K562 (cell line): ENCODE data around the gene C15orf62. TPM values are rescaled to one million over a fixed set of nuclear protein-coding genes. Genes with fewer than 3 reads are reported as not detected.
A peak's percentile ranks its signal among the peaks of the same experiment; 100 is the strongest.

Experiments
- CREM ChIP-seq: IDR thresholded peaks from 2 replicates; pipeline ENCODE4 v1.6.1; 2014; ENCODE audit warnings: antibody characterized with exemption, low read depth
- E2F1 ChIP-seq: sonication (generic); formaldehyde crosslinking; IDR thresholded peaks from 2 replicates; pipeline ENCODE4 v1.8.1; 2023; ENCODE audit warnings: mild to moderate bottlenecking, missing genetic modification reagents, moderate library complexity
- FOSL1 ChIP-seq: fragments of 200-800 bp; sonication (Bioruptor generic); conservative IDR thresholded peaks from 2 replicates; pipeline ENCODE4 v1.6.1; 2016; ENCODE audit warnings: missing genetic modification characterization, missing compliant biosample characterization
- FOXO4 ChIP-seq: fragments of 450-650 bp; formaldehyde crosslinking; IDR thresholded peaks from 2 replicates; pipeline ENCODE4 v1.4.0; 2020; ENCODE audit warnings: mild to moderate bottlenecking, moderate library complexity
- HSF4 ChIP-seq: fragments of 250-450 bp; sonication (Bioruptor Pico); IDR thresholded peaks from 2 replicates; pipeline ENCODE4 v2.1.2; 2022; ENCODE audit warnings: mild to moderate bottlenecking, moderate library complexity, borderline replicate concordance
- ILF3 ChIP-seq: fragments of 450-650 bp; IDR thresholded peaks from 2 replicates; pipeline ENCODE4 v1.6.1; 2018; ENCODE audit warnings: antibody characterized with exemption, mild to moderate bottlenecking, moderate library complexity, borderline replicate concordance
- MCM3 ChIP-seq: fragments of 450-650 bp; IDR thresholded peaks from 2 replicates; pipeline ENCODE4 v1.6.1; 2016
- MITF ChIP-seq: IDR thresholded peaks from 2 replicates; pipeline ENCODE4 v1.6.1; 2014; ENCODE audit warnings: antibody characterized with exemption
- MTA2 ChIP-seq: fragments of 450-650 bp; IDR thresholded peaks from 2 replicates; pipeline ENCODE4 v1.6.1; 2016; ENCODE audit warnings: low read depth
- NFE2 ChIP-seq: IDR thresholded peaks from 2 replicates; pipeline ENCODE4 v1.6.1; 2014; ENCODE audit warnings: antibody characterized with exemption, low read depth
- NUFIP1 ChIP-seq: fragments of 450-650 bp; IDR thresholded peaks from 2 replicates; pipeline ENCODE4 v1.6.1; 2018; ENCODE audit not compliant: partially characterized antibody
- RNF2 ChIP-seq: sonication (generic); IDR thresholded peaks from 2 replicates; pipeline ENCODE4 v1.6.1; 2016
- SAFB2 ChIP-seq: fragments of 200-400 bp; formaldehyde crosslinking; IDR thresholded peaks from 2 replicates; pipeline ENCODE4 v1.6.1; 2018; ENCODE audit warnings: borderline replicate concordance, low read length, low read depth, moderate library complexity; ENCODE audit not compliant: severe bottlenecking
- THRA ChIP-seq: fragments of 450-650 bp; IDR thresholded peaks from 2 replicates; pipeline ENCODE4 v1.6.1; 2017; ENCODE audit warnings: mild to moderate bottlenecking, moderate library complexity
- TSHZ1 ChIP-seq: fragments of 250-450 bp; sonication (Bioruptor Pico); IDR thresholded peaks from 2 replicates; pipeline ENCODE4 v1.4.0; 2020; ENCODE audit warnings: mild to moderate bottlenecking, moderate library complexity
- ZC3H11A ChIP-seq: IDR thresholded peaks from 2 replicates; pipeline ENCODE4 v1.6.1; 2012; ENCODE audit warnings: low read depth, low read length, improper control_type of control experiment
- ZNF134 ChIP-seq: fragments of 250-450 bp; sonication (Bioruptor Pico); conservative IDR thresholded peaks from 2 replicates; pipeline ENCODE4 v1.4.0; 2020
- ZNF175 ChIP-seq: fragments of 200-800 bp; sonication (Bioruptor generic); IDR thresholded peaks from 2 replicates; pipeline ENCODE4 v1.6.1; 2016; ENCODE audit warnings: low read depth, mild to moderate bottlenecking, missing genetic modification characterization, missing compliant biosample characterization
- ZNF280A ChIP-seq: fragments of 450-650 bp; IDR thresholded peaks from 2 replicates; pipeline ENCODE4 v1.6.1; 2018; ENCODE audit warnings: mild to moderate bottlenecking, low read depth; ENCODE audit not compliant: partially characterized antibody
- ZNF324 ChIP-seq: fragments of 250-450 bp; sonication (Bioruptor Pico); IDR thresholded peaks from 2 replicates; pipeline ENCODE4 v1.4.0; 2020; ENCODE audit warnings: mild to moderate bottlenecking
- polyA plus RNA-seq, 8 experiments: library from polyadenylated mRNA; depleted of rRNA in 4 of 8; stranded (reverse) in 5 of 8; unstranded in 3 of 8; fragments of >200 nt; fragmentation: Nextera tagmentation in 2 of 8; fragmentation: Illumina TruSeq in 1 of 8; extraction: Ambion mirVana in 2 of 8; extraction: Trizol in 1 of 8; gene quantifications; 2 replicates each; pipeline versions ENCODE4 v1.2.1 to v1.2.3, GENCODE V29; 2011 to 2014; ENCODE audit warnings: inconsistent platforms in 1 of 8, missing spikeins in 1 of 8
- total RNA-seq, 7 experiments: library from RNA; depleted of rRNA in 6 of 7; stranded (reverse); fragments of >200 nt in 6 of 7; fragmentation: Illumina TruSeq in 2 of 7; extraction: Trizol in 2 of 7; gene quantifications; 2 replicates each; pipeline versions ENCODE4 v1.2.1 to v1.2.3, GENCODE V29; 2011 to 2021; ENCODE audit warnings: low replicate concordance in 1 of 7

The C15orf62 gene
- total and polyA plus RNA-seq, 9 of the 15 experiments (the other 6 are each of a cell fraction or from before 2014, with no cell fraction given) = 0.01 to 0.76 (median 0.30) TPM; not detected in 1

GRCh38 chr15:40751745-40752144 is 18.0 kb upstream of the C15orf62 start (continued):
- TF ChIP-seq RNF2 = no peak
- no peak for TF ChIP-seq ZNF134 (CRISPR knock-in tag)
- TF ChIP-seq FOSL1 (tag) = peak; percentile 88
- no peak for TF ChIP-seq SAFB2
- peak; percentile 12; the same call in 1 of the 2 replicates for TF ChIP-seq CREM
- no peak for TF ChIP-seq MITF
- no peak for TF ChIP-seq NUFIP1
- TF ChIP-seq HSF4 (CRISPR knock-in tag) = no peak
- no peak for TF ChIP-seq E2F1 (CRISPR knock-in tag)
- TF ChIP-seq ZNF324 (CRISPR knock-in tag) = no peak
- no peak for TF ChIP-seq FOXO4 (CRISPR knock-in tag)
- TF ChIP-seq ZNF175 (CRISPR knock-in tag) = no peak
- 0 out of 2 replicates have a peak, but pooled peaks have one; percentile 32 for TF ChIP-seq MTA2
- no peak for TF ChIP-seq MCM3
- peak; percentile 7; the same call in 1 of the 2 replicates for TF ChIP-seq NFE2
- no peak for TF ChIP-seq ZC3H11A
- no peak for TF ChIP-seq ILF3
- TF ChIP-seq THRA = no peak
- no peak for TF ChIP-seq TSHZ1 (CRISPR knock-in tag)
- no peak for TF ChIP-seq ZNF280A
